G401.6 (cell line): ENCODE data around the gene PSG3.
"Not testable (repeated sequence)": the region's sequence is repeated elsewhere in the genome, so short reads cannot be mapped to it uniquely, and the experiment has no call there.

Experiments
- FAIRE-seq: peaks from 2 replicates; lab custom pipeline; 2012; peaks lifted over from hg19 to GRCh38; lab: Jason Lieb, UNC

The PSG3 gene

DNA sequence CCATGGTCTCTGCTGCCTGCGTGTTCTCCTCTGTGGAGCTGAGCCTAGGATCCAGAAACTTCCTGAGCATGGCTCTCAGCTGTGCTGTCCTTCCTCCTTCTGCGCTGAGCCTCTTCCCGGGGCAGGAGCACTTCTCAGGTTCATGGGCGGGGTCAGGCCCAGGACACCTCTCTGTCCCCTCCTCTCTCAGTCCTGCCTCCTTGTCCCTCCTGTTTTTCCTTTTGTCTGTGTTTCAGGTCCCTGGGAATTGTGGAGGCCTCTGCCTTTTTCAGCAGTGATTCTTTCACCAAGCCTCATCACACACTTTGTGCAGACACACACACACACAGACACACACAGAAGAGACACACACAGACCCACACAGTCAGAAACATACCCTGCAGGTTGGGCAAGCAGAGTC is at the start of gene PSG3:
Gene PSG3, minus strand, starts transcription at position 101 of the 400 bp plus-strand sequence. Its CDS starts 97 bp downstream, at position 4.
- FAIRE-seq: not testable (repeated sequence)

DNA sequence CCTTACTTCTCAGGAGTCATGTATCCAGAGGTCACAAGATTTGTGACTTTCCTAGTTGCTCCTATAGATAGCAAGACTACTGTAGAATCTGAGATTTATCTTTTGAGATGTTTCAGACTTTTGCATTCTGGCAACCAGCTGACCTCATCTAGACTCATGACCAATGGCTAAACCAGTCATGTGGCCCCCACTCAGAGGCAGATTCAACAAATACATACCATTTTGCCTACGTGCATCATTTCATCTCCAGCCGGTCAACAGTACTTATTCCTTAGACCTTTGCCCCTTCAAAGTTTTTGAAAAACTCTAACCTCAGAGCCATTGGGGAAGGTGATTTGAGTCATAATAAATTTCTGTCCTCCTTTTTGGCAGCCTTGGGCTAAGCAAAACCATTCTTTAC is 48.5 kb upstream of the PSG3 start:
- not testable (repeated sequence) for FAIRE-seq

DNA sequence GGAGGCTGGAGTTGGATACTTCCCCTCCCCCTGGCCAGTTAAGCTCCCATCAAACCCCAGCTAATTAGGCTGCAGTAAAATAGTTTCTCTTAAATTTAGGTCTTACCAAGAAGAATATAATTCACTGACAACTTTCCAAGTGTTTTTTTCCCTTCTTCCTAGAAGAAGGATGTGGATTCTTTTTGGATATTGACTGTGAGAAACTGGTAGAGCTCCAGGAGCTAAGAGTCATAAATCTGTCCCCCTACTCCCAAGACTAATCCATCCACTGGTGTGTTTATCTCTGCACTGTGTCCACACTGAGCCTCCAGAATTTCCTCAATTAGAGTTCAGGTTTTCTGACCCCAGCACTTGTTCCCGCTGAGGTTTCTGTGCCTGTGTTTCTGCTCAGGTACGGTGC is 47.5 kb upstream of the PSG3 start:
- not testable (repeated sequence) for FAIRE-seq

DNA sequence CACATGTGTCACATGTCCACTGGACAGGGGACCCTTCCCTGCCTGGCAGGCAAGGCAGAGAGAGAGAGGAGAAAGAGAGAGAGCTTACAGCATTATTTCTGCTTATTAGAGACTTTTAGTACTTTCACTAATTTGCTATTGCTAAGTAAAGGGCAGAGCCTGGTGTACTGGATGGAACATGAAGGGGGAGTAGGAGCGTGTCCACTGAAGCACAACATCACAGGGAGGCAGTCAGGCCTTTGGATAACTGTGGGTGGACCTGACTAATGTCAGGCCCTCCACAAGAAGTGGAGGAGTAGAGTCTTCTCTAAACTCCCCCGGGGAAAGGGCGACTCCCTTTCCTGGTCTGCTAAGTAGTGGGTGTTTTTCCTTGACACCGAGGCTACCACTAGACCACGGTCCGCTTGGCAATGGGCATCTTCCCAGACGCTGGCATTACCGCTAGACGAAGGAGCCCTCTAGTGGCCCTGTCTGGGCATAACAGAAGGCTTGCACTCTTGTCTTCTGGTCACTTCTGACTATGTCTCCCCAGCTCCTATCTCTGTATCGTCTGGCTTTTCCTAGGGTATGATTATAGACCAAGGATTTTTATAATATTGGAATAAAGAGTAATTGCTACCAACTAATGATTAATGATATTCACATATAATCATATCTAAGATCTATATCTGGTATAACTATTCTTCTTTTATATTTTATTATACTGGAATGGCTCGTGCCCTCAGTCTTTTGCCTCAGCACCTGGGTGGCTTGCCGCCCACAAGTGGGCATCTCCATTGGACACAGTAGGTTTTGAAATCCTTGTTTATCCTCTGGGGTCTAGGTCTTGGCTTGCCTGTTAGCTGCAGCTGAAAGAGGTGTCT is 36.7 kb upstream of the PSG3 start:
- peak; percentile 91 for FAIRE-seq

DNA sequence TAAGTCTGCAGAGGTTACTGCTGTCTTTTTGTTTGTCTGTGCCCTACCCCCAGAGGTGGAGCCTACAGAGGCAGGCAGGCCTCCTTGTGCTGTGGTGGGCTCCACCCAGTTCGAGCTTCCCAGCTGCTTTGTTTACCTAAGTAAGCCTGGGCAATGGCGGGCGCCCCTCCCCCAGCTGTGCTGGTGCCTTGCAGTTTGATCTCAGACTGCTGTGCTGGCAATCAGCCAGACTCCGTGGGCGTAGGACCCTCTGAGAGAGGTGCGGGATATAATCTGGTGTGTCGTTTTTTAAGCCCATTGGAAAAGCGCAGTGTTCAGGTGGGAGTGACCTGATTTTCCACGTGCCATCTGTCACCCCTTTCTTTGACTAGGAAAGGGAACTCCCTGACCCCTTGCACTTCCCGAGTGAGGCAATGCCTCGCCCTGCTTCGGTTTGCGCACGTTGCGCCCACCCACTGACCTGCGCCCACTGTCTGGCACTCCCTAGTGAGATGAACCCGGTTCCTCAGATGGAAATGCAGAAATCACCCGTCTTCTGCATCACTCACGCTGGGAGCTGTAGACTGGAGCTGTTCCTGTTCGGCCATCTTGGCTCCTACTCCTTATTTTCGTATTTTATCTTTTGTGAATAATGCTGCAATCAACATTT is 34.4 kb upstream of the PSG3 start:
- FAIRE-seq: not testable (repeated sequence)

DNA sequence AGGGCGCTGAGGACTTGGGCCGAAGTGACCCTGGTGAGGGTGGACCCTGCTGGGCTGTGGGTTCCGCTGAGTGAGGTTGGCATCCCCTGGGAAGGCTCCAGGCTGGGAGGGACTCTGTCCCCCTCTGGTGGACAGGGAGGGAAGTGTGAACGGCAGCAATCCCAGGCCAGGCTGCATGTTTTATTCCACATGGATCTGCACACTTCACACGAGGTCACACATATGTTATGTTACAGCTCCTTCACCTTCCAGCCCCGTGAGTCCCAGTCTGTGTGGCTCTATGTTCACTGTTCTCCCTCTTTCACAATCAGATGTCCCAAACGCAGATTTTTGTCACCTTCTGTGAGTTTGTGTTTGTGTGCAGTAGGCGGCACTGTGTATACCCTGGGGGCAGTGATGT is 27.0 kb upstream of the PSG3 start:
- FAIRE-seq: not testable (repeated sequence)

DNA sequence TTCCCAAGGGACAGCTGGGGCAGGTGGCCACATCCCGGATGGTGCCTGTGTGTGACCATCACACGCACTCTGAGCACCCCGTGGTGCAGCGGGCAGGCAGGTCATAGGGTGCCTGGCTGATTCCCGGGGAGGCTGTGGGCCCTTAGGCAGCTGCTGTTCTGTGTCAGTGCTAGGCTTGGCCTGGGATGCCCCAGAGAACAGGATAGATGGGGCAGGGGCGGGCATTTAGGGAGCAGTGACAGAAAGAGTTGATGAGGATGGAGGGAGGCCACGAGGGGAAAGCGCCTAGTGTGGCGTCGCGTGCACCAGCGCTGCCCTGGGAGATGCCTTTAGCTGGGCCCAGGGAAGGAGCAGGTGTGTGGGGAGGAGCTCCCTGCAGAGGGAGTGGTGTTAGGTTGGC is 26.6 kb upstream of the PSG3 start:
- FAIRE-seq: not testable (repeated sequence)

DNA sequence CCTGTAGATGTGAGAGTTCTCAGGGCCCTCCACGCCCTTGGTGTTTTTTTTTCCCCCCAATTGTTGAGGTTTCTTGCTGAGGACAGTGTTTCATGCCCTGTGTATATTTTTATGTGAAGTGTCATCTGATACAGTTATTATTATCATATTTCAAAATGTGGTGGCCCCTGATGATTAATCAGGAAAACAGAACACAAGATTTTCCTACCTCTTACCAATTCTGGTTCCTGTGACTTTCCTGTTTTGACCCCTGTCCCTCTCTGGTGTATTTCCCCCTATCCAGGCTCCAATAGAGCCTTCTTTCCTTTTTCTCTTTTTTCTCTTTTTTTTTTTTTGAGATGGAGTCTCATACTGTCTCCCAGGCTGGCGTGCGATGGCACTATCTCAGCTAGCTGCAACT is 24.6 kb upstream of the PSG3 start:
- FAIRE-seq: no peak

DNA sequence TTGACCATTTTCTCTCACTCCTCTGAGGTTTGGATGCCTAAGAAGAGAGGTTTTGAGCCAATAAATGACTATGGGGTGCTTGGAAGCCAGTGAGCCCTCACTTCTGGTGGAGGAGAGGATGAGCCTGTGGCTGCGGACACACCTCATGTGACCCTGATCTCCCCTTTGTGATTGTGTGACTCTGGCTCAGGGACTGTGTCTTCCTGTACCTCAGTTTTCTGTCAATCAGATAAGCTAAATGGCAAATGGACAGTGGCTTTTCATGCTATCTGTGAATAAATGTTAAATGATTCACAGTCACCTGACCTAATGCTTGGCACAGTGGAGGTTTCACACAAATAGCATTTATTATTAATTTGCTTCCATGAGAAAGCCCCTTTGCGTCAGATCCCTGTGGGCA is 22.5 kb upstream of the PSG3 start:
- FAIRE-seq: no peak

DNA sequence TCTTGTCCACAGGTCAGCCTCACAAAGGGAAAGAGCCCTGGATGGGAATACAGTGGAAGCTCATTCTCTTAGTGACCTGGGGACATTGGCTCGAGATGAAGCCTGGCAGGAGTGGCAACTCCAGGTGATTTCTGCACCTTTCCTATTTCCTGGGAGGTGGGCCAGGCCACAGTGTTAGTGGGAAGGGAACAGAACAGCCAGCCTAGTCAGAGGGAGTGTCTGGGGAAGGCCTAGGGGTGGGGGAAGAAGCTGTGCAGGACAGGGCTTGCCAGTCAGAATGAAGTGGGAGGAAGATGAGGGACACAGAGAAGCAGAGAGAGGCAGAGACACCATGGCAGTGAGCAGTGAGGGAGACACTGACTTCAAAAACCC is 21.6 kb upstream of the PSG3 start:
- FAIRE-seq: not testable (repeated sequence)

DNA sequence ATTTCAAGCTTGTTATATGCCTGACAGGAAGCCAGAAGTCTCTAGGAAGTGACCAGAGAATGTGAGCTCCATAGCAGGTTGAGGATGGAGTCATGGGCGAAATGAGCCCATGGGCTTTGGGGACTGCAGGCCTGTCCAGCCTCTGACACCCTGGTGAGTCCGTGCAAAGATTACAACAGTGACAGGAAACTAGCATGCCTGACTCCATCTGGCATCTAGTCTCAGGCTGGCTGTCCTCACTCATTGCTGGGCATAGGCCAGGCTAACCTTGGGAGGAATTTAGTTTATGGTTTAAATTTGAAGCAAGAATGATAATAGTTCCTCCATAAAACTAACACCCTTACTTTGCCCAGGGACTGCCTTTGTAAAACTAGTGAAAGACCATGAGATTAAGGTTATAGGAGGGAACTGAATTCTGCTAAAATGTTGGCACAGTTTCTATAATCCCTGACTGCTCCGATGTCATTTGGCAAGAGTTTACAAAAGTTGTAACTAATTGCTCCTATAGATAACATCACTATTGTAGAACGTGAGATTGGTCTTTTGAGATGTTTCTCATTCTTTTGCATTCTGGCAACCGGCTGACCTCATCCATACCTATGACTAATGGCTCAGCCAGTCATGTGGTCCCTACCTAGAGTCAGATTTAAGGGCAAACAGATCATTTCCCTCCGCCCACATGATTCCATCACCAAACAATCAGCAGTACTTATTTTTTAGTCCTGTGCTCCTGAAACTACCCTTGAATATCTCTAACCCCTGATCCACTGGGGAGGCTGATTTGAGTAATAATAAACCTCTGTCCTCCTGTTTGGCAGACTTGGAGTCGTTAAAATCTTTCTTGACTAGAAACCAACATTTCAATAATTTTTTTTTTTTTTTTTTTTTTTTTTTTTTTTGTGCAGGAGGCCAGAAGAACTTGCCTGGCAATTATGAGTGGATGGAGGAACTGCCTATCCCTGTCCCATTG is 21.0 kb upstream of the PSG3 start:
- FAIRE-seq: peak; percentile 100

DNA sequence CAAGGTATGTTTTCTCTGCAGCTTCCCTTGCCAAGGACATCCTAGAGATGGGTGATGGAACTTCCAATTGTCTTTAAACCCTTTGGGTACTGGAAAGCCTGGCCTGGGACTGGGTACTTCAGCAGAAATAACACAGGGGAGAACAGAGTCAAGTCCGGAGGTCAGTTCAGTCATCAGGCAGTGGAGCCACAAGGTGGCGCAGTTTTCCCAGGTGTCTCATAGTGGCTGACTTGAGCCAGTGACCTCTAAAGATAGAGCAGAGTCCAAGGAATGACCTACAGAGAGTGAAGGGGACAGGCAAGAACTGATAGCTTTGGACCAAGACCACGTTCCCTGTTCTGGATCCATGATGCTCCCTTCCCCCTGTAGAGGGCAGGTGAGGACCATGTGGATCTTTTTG is 18.4 kb upstream of the PSG3 start:
- FAIRE-seq: peak; percentile 70

DNA sequence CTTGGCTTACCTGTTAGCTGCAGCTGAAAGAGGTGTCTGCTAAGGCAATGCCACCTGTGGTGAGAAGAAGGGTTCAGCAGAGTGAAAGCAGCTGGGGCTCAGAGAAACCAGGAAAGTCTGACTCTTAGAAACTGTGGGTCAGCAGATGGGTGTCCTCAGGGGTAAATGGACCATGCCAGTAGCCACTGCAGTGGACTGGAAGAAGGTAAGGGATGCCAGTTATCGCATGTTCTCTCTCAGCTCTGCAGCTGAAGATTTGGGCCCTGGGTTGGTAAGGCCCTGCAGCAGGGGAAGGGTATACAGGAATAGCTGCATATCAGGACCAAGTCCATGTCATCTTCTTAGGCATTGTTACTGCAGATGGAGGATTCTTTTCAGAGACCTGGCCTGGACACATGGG is 12.0 kb upstream of the PSG3 start:
- FAIRE-seq: not testable (repeated sequence)

DNA sequence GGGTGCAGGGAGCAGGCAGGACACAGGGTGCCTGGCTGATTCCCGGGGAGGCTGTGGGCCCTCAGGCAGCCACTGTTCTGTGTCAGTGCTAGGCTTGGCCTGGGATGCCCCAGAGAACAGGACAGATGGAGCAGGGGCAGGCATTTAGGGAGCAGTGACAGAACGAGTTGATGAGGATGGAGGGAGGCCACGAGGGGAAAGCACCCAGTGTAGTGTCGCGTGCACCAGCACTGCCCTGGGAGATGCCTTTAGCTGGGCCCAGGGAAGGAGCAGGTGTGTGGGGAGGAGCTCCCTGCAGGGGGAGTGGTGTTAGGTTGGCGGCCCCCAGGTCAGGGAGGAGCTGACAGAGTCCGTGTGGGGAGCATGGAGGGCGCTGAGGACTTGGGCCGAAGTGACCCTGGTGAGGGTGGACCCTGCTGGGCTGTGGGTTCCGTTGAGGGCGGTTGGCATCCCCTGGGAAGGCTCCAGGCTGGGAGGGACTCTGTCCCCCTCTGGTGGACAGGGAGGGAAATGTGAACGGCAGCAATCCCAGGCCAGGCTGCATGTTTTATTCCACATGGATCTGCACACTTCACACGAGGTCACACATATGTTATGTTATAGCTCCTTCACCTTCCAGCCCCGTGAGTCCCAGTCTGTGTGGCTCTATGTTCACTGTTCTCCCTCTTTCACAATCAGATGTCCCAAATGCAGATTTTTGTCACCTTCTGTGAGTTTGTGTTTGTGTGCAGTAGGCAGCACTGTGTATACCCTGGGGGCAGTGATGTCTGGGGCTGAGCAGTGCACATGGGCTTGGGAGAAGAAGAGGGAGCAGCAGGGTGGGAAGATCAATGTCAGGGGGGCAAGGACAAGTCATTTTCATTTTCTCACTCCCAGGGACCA is 1.7 kb upstream of the PSG3 start:
- FAIRE-seq: peak; percentile 33

DNA sequence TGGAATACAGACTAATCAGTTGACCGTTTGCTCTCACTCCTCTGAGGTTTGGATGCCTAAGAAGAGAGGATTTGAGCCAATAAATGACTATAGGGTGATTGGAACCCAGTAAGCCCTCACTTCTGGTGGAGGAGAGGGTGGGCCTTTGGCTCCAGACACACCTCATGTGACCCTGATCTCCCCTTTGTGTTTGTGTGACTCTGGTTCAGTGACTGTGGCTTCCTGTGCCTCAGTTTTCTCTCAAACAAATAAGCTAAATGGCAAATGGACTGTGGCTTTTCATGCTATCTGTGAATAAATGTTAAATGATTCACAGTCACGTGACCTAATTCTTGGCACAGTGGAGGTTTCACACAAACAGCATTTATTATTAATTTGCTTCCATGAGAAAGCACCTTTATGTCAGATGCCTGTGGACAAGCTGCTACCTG is 2.7 kb downstream of the PSG3 start:
- FAIRE-seq: peak; percentile 87

DNA sequence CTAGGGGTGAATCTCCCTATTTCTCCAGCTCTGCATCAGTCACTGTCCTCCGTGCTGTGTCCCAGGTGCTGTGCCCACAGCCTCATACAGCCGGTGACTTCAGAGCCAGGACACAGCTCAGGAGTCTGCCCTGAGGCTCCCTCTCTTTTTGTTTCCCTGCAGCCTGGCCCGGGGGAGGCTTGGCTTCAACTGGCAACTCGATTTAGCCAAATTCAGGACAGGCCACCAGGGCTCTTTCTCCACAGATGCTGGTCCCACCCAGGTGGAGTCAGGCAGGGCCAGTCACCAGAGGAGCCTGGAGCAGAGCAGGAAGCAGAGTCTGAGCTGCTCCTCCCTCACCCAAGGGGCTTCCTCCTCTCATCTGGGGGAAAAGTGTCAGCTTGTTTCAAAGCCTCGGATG is 11.9 kb downstream of the PSG3 start:
- not testable (repeated sequence) for FAIRE-seq

DNA sequence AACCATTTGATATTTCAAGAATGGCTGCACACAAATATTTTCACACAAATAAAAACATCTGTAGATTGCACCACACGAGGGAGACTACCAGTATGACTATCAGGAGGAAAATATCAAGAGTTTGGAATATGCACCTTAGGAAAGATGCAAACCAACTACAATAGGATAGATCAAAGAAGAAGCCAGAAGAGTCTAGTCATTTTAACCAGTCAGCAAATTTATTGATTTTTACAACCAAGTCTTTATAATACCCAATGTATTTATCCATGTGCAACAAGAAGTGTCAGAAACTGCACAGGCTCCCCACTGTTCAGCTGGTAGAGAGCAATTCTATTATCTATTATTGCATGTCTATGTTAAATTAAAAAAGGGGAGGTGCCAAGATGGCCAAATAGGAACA is 26.3 kb downstream of the PSG3 start:
- FAIRE-seq: not testable (repeated sequence)

DNA sequence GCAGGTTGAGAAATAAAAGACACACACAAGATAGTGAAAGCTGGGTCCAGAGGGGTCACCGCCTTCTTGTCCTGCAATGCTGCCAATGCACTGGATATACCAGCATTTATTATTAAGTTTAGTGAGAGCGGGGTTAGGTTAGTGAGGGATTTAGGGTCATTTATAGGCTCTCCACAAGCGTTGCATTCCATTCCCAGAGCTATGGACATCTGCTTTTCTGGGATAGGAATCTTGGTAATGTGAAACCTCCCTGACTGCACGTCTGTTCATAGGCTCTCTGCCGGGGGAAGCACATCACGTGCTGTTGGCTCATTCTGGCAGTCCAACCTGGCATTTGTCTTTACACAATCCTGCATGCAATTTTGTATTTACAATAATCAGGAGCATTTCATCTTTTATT is 27.5 kb downstream of the PSG3 start:
- not testable (repeated sequence) for FAIRE-seq

DNA sequence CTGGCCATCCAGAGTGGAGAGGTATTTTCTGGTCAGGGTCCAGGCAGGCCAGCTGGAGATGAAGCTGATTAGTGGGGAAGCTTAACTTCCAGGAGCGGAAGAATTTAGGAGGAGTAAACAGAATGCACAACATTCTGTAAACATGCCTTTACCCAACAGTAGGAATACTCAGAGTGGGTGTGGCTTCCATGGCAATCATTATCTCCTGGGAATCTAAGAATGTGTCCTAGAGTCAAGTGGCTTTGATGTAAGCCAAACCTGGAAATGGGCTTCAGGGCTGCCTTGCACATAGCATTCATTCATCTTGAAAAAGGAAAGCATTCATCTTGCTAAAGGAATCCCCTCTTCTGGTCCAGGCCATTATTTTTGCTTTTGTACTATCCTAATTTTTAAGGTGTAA is 29.3 kb downstream of the PSG3 start:
- not testable (repeated sequence) for FAIRE-seq

DNA sequence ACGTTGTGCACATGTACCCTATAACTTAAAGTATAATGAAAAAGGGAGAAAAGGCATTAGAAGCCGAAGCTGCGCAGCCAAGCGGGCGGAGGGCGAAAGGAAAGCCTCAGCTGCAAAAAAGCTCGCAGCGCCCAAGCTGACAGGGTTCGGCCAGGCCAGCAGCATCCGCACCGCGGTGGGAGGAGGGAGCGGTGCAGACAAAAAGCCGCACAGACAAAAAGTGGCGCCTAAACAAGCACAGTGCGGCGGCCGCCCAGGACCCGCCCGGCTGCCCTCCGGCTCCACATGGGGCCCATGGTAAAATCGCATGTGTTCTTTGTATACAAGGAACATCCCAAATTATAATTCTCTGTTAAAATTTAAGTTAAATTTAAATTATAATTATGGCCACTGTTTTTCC is 42.4 kb downstream of the PSG3 start:
- FAIRE-seq: no peak

DNA sequence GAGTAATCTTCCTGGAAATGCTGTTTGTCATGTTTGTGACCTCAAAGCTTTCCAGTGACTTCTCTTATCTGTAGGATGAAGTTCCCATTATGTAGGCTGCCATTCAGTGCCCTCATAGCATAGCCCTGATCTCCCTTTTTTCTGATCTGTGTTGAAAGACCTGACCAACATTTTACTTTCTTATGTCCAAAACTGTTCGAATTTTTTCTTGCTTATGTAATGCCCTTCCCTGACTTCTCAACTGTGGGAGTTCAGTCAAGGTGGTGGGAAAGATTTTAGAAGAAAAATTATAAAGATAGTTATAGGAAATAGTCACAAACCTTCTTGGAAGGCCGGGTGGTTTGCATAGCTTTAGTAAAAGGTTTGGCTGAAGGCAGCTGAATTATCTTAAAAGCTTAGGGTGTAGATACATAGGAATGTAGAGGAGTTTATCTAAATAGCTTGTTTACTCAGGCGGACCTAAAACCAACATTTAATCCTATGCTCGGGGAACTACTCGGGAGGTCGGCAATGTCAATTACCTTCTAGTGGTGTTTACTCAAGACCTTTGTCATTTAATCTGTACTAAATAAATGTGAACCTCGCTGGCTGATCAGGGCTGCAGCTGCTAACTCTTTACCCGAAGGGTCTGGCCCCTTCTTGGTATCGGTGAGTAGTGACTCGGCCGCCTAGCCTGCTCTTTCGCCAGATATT is 44.3 kb downstream of the PSG3 start:
- FAIRE-seq: no peak
